HEK293 (cell line): ENCODE measurements around the gene SEC16A.

ENCODE experiments used
- CTCF ChIA-PET: fragments of 350-600 bp; formaldehyde crosslinking; extraction: SDS; loops from one replicate; lab custom pipeline; 2021; ENCODE audit warnings: antibody characterized with exemption; lab: Yijun Ruan, JAX
- POLR2A ChIA-PET: fragments of 300-600 bp; formaldehyde crosslinking; extraction: SDS; loops from one replicate; lab custom pipeline; 2020; ENCODE audit warnings: antibody characterized with exemption, inconsistent platforms; lab: Yijun Ruan, JAX
- H3K27ac ChIP-seq: fragments of 200-500 bp; sonication (Bioruptor generic); 2 replicates; pipeline ENCODE4 v1.5.1; 2014; ENCODE audit warnings: low read depth, low read length, control low read depth, inconsistent platforms; ENCODE audit errors: extremely low read depth
- H3K36me3 ChIP-seq, 2 experiments: fragments of 200-500 bp in 1 of 2; sonication (Bioruptor generic) in 1 of 2; 1 replicate in 1 of 2; 2 replicates in 1 of 2; pipeline ENCODE4 v1.5.1; 2014 to 2017; ENCODE audit warnings: inconsistent platforms in 2 of 2, low read length in 2 of 2; ENCODE audit not compliant: control insufficient read depth in 2 of 2, insufficient read depth in 1 of 2
- H3K4me1 ChIP-seq: fragments of 200-500 bp; sonication (Bioruptor generic); 2 replicates; pipeline ENCODE4 v1.5.1; 2014; ENCODE audit warnings: mild to moderate bottlenecking, low read length, inconsistent platforms; ENCODE audit not compliant: control insufficient read depth, insufficient read depth
- H3K4me3 ChIP-seq: 2 replicates; pipeline ENCODE4 v1.5.1; 2011; ENCODE audit warnings: low read depth, mild to moderate bottlenecking, control low read depth, low read length, moderate library complexity
- H3K9me3 ChIP-seq: fragments of 200-500 bp; sonication (Bioruptor generic); 2 replicates; pipeline ENCODE4 v1.5.1; 2014; ENCODE audit warnings: low read depth, low read length, inconsistent platforms; ENCODE audit not compliant: control insufficient read depth, insufficient read depth
- GLI4 ChIP-seq: fragments of 450-650 bp; formaldehyde crosslinking; IDR thresholded peaks from 2 replicates; pipeline ENCODE4 v1.5.1; 2016; ENCODE audit warnings: missing biosample characterization, missing genetic modification characterization
- KLF7 ChIP-seq: fragments of 450-650 bp; formaldehyde crosslinking; IDR thresholded peaks from 2 replicates; pipeline ENCODE4 v1.5.1; 2016; ENCODE audit warnings: missing biosample characterization, missing genetic modification characterization, borderline replicate concordance
- REPIN1 ChIP-seq: fragments of 450-650 bp; formaldehyde crosslinking; IDR thresholded peaks from 2 replicates; pipeline ENCODE4 v1.5.1; 2017; ENCODE audit warnings: missing biosample characterization, missing genetic modification characterization, low read depth
- ZNF146 ChIP-seq: fragments of 450-650 bp; formaldehyde crosslinking; IDR thresholded peaks from 2 replicates; pipeline ENCODE4 v1.5.1; 2016; ENCODE audit warnings: missing biosample characterization, missing genetic modification characterization
- ZNF157 ChIP-seq: fragments of 450-650 bp; formaldehyde crosslinking; IDR thresholded peaks from 2 replicates; pipeline ENCODE4 v1.5.1; 2016; ENCODE audit warnings: missing biosample characterization, missing genetic modification characterization
- ZNF169 ChIP-seq: fragments of 450-650 bp; formaldehyde crosslinking; IDR thresholded peaks from 2 replicates; pipeline ENCODE4 v1.5.1; 2016; ENCODE audit warnings: missing biosample characterization, missing genetic modification characterization
- ZNF174 ChIP-seq: fragments of 450-650 bp; formaldehyde crosslinking; IDR thresholded peaks from 2 replicates; pipeline ENCODE4 v1.5.0; 2017; ENCODE audit warnings: missing biosample characterization, mild to moderate bottlenecking, missing genetic modification characterization
- ZNF211 ChIP-seq: fragments of 450-650 bp; formaldehyde crosslinking; IDR thresholded peaks from 2 replicates; pipeline ENCODE4 v1.5.1; 2016; ENCODE audit warnings: low read depth, missing biosample characterization, missing genetic modification characterization
- ZNF302 ChIP-seq: fragments of 450-650 bp; formaldehyde crosslinking; IDR thresholded peaks from 2 replicates; pipeline ENCODE4 v1.5.1; 2016; ENCODE audit warnings: missing biosample characterization, missing genetic modification characterization, low read depth
- ZNF350 ChIP-seq: fragments of 450-650 bp; formaldehyde crosslinking; IDR thresholded peaks from 2 replicates; pipeline ENCODE4 v1.5.0; 2017; ENCODE audit warnings: missing biosample characterization, mild to moderate bottlenecking, missing genetic modification characterization
- ZNF404 ChIP-seq: fragments of 450-650 bp; formaldehyde crosslinking; IDR thresholded peaks from 2 replicates; pipeline ENCODE4 v1.5.1; 2017; ENCODE audit warnings: missing biosample characterization, missing genetic modification characterization
- ZNF501 ChIP-seq: fragments of 450-650 bp; formaldehyde crosslinking; IDR thresholded peaks from 2 replicates; pipeline ENCODE4 v1.5.1; 2016; ENCODE audit warnings: missing biosample characterization, missing genetic modification characterization
- ZNF514 ChIP-seq: fragments of 450-650 bp; formaldehyde crosslinking; IDR thresholded peaks from 2 replicates; pipeline ENCODE4 v1.5.1; 2016; ENCODE audit warnings: missing biosample characterization, missing genetic modification characterization
- ZNF555 ChIP-seq: fragments of 450-650 bp; formaldehyde crosslinking; conservative IDR thresholded peaks from 2 replicates; pipeline ENCODE4 v1.5.1; 2017; ENCODE audit warnings: missing biosample characterization, mild to moderate bottlenecking, missing genetic modification characterization, inconsistent platforms
- ZNF560 ChIP-seq: fragments of 450-650 bp; formaldehyde crosslinking; IDR thresholded peaks from 2 replicates; pipeline ENCODE4 v1.5.1; 2017; ENCODE audit warnings: missing biosample characterization, missing genetic modification characterization, borderline replicate concordance
- ZNF600 ChIP-seq: fragments of 450-650 bp; formaldehyde crosslinking; IDR thresholded peaks from 2 replicates; pipeline ENCODE4 v1.5.1; 2016; ENCODE audit warnings: missing biosample characterization, missing genetic modification characterization
- ZNF624 ChIP-seq: fragments of 450-650 bp; formaldehyde crosslinking; IDR thresholded peaks from 2 replicates; pipeline ENCODE4 v1.5.1; 2017; ENCODE audit warnings: missing biosample characterization, missing genetic modification characterization
- ZNF747 ChIP-seq: fragments of 450-650 bp; formaldehyde crosslinking; IDR thresholded peaks from 2 replicates; pipeline ENCODE4 v1.5.1; 2016; ENCODE audit warnings: missing biosample characterization, missing genetic modification characterization
- ZNF830 ChIP-seq: fragments of 450-650 bp; IDR thresholded peaks from 2 replicates; pipeline ENCODE4 v1.5.0; 2018; ENCODE audit warnings: missing biosample characterization, missing genetic modification characterization, low read depth, mild to moderate bottlenecking, moderate library complexity
- TF ChIP-seq, protein P1 (sequence below): fragments of 450-650 bp; formaldehyde crosslinking; IDR thresholded peaks from 2 replicates; pipeline ENCODE4 v1.5.1; 2016; ENCODE audit warnings: missing biosample characterization, missing genetic modification characterization
- TF ChIP-seq, protein P2 (sequence below): fragments of 450-650 bp; formaldehyde crosslinking; IDR thresholded peaks from 2 replicates; pipeline ENCODE4 v1.5.1; 2017; ENCODE audit warnings: missing biosample characterization, missing genetic modification characterization
- TF ChIP-seq, protein P3 (sequence below): fragments of 450-650 bp; formaldehyde crosslinking; optimal IDR thresholded peaks from 2 replicates; pipeline ENCODE3; 2016; ENCODE audit warnings: missing biosample characterization, mild to moderate bottlenecking, missing genetic modification characterization
- TF ChIP-seq, protein P4 (sequence below): fragments of 450-650 bp; formaldehyde crosslinking; IDR thresholded peaks from 2 replicates; pipeline ENCODE4 v1.5.1; 2016; ENCODE audit warnings: missing biosample characterization, missing genetic modification characterization

The SEC16A gene

DNA sequence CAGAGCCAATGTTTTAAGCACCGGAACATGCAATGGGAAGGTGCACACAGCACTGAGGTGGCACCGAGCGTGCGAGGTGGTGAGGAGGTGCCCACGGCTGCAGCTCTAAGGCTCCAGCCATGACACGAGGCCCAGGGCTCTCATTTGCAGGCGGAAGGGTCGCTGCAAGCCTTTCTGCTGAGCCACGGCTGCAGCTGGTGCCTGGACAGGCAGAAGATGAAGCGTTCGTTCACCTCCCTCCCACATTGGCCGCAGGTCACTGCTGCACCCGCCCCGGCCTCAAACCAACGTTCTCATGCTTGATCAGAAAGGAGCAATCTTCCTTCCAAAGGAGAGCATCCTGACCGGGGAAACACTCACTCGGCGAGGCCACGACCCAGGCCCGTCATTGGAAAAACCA lies 38.7 kb downstream of the SEC16A start:
- Histone ChIP-seq H3K27ac (no peak overlapping the region), H3K4me3 (no peak overlapping the region), H3K9me3 (no peaks in the 10 kb centered on the region), H3K36me3 (peaks cover 11 to 86% of the 10 kb centered on the region in 2 experiments; a peak in 2 of 3 replicates), H3K4me1 (0 out of 2 replicates have a peak, but pooled peaks cover 2% of the 10 kb centered on the region)
- TF ChIP-seq ZNF157 (tag by site-specific recombination) (no peak), ZNF624 (tag by site-specific recombination) (no peak), ZNF560 (tag by site-specific recombination) (no peak), ZNF501 (no peak), ZNF169 (tag by site-specific recombination) (no peak), ZNF514 (tag by site-specific recombination) (no peak), ZNF174 (tag by site-specific recombination) (no peak), ZNF404 (tag by site-specific recombination) (no peak), ZNF747 (tag by site-specific recombination) (no peak), KLF7 (no peak), ZNF302 (tag by site-specific recombination) (no peak), ZNF600 (no peak), ZNF211 (tag by site-specific recombination) (no peak)
- TF ChIP-seq, protein P1, sequence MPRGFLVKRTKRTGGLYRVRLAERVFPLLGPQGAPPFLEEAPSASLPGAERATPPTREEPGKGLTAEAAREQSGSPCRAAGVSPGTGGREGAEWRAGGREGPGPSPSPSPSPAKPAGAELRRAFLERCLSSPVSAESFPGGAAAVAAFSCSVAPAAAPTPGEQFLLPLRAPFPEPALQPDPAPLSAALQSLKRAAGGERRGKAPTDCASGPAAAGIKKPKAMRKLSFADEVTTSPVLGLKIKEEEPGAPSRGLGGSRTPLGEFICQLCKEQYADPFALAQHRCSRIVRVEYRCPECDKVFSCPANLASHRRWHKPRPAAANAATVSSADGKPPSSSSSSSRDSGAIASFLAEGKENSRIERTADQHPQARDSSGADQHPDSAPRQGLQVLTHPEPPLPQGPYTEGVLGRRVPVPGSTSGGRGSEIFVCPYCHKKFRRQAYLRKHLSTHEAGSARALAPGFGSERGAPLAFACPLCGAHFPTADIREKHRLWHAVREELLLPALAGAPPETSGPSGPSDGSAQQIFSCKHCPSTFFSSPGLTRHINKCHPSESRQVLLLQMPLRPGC (tag by site-specific recombination), result no peak
- TF ChIP-seq, protein P2, sequence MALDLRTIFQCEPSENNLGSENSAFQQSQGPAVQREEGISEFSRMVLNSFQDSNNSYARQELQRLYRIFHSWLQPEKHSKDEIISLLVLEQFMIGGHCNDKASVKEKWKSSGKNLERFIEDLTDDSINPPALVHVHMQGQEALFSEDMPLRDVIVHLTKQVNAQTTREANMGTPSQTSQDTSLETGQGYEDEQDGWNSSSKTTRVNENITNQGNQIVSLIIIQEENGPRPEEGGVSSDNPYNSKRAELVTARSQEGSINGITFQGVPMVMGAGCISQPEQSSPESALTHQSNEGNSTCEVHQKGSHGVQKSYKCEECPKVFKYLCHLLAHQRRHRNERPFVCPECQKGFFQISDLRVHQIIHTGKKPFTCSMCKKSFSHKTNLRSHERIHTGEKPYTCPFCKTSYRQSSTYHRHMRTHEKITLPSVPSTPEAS (tag by site-specific recombination), result no peak
- TF ChIP-seq, protein P3, sequence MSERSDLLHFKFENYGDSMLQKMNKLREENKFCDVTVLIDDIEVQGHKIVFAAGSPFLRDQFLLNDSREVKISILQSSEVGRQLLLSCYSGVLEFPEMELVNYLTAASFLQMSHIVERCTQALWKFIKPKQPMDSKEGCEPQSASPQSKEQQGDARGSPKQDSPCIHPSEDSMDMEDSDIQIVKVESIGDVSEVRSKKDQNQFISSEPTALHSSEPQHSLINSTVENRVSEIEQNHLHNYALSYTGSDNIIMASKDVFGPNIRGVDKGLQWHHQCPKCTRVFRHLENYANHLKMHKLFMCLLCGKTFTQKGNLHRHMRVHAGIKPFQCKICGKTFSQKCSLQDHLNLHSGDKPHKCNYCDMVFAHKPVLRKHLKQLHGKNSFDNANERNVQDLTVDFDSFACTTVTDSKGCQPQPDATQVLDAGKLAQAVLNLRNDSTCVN (tag by site-specific recombination), result no peak
- ChIA-PET POLR2A (no interaction called here), CTCF (interaction anchor here (1.0 to 1.7 kb wide), 4 partner anchors 9 to 80 kb away, joined by 3 to 5 read pairs (median 3); partner anchors contain the start of gene DNLZ)

DNA sequence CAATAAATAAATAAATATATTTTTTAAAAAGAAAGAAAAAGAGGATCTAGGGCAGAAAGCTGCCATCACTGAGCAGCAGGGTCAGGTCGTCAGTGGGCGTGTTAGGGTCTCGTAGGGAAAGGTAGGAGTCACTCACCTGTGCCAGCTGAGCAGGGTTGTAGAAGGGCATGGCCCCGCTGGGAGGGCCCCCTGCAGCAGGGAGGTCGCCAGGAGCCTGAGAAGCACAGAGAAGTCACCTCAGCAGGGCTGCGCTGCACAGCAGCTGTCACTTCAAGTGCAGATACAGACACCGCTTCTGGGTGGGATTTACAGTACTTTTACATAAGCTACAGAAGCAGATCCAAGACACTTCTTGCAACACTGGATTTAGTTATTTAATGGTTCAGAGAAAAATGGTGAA lies 39.2 kb downstream of the SEC16A start:
- POLR2A ChIA-PET, result no interaction called here
- Histone ChIP-seq H3K36me3 (peaks cover 11 to 82% of the 10 kb centered on the region in 2 experiments; a peak in 2 of 3 replicates), H3K4me3 (no peak overlapping the region), H3K4me1 (0 out of 2 replicates have a peak, but pooled peaks cover 2% of the 10 kb centered on the region), H3K9me3 (no peaks in the 10 kb centered on the region), H3K27ac (no peak overlapping the region)
- CTCF ChIA-PET, result interaction anchor here (0.5 to 1.7 kb wide), 3 partner anchors 16 to 567 kb away, joined by 3 to 6 read pairs (median 3); partner anchors contain the start of gene DNLZ
- TF ChIP-seq ZNF830 (tag by site-specific recombination), result no peak
- no peak for TF ChIP-seq REPIN1 (tag by site-specific recombination)
- no peak for TF ChIP-seq ZNF514 (tag by site-specific recombination)
- TF ChIP-seq, protein P4, sequence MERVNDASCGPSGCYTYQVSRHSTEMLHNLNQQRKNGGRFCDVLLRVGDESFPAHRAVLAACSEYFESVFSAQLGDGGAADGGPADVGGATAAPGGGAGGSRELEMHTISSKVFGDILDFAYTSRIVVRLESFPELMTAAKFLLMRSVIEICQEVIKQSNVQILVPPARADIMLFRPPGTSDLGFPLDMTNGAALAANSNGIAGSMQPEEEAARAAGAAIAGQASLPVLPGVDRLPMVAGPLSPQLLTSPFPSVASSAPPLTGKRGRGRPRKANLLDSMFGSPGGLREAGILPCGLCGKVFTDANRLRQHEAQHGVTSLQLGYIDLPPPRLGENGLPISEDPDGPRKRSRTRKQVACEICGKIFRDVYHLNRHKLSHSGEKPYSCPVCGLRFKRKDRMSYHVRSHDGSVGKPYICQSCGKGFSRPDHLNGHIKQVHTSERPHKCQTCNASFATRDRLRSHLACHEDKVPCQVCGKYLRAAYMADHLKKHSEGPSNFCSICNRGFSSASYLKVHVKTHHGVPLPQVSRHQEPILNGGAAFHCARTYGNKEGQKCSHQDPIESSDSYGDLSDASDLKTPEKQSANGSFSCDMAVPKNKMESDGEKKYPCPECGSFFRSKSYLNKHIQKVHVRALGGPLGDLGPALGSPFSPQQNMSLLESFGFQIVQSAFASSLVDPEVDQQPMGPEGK (tag by site-specific recombination), result no peak
- no peak for TF ChIP-seq GLI4 (tag by site-specific recombination)
- TF ChIP-seq ZNF350, result no peak
- no peak for TF ChIP-seq ZNF555 (tag by site-specific recombination)
- no peak for TF ChIP-seq ZNF146
